AG04449 (cell line): Measurements from ENCODE around the gene ENG.
A peak's percentile ranks its signal among the peaks of the same experiment; 100 is the strongest.

ENCODE experiments used
- CTCF ChIA-PET: fragments of 350-600 bp; formaldehyde crosslinking; extraction: SDS; loops from one replicate; lab custom pipeline; 2021; ENCODE audit warnings: antibody characterized with exemption; lab: Yijun Ruan, JAX
- POLR2A ChIA-PET: fragments of 400-600, 350-600 bp; formaldehyde crosslinking; extraction: SDS; loops from one replicate; lab custom pipeline; 2020; ENCODE audit warnings: antibody characterized with exemption, inconsistent platforms; lab: Yijun Ruan, JAX
- DNase-seq: peaks from one replicate; pipeline ENCODE4 v3.0.0-alpha.2; 2010; ENCODE audit warnings: low read depth, low spot score
- H3K4me3 ChIP-seq: 2 replicates; pipeline ENCODE4 v1.5.1; 2011; ENCODE audit warnings: low read depth, mild to moderate bottlenecking, control low read depth, low read length
- TF ChIP-seq, protein P1 (sequence below): IDR thresholded peaks from one replicate; pipeline ENCODE4 v1.5.1; 2011; ENCODE audit warnings: mild to moderate bottlenecking, moderate library complexity, low read length, control low read depth, inconsistent platforms; ENCODE audit not compliant: insufficient read depth; ENCODE audit errors: missing control alignments

Gene ENG

DNA sequence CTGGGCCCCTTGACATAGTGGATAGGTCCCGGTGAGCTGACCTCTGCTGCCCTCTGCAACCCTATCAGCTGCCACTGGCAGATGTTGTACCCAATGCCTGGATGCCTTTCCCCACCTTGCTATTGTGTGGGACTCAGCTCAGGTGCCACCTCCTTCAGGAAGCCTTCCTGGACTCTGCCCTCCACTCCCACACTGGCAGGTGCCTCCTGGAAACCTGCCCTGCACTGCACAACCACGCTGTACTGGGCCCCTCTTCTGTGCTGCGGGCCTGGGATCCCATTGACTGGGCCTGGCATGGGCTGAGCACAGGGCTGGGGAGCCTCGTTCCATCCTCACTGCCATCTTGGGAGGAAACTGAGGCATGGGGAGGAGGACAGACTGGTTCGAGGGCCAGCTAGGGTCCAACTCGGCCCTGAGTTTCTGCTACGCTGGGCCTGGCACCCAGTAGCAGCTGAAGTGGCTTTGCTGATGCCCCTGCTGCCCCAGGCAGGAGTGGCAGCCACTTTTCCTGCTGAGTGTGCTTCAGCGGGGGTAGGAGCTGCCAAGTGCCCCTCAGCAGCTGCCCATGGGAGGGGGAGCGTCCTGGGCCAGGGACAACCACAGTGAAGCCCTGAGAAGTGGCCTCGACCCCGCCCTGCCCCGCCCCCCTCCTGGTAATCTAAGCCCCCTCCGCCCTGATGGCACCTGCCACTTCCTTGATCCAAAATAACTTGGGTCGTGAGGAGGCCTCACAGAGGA, 21.7 kb upstream of the ENG start:
- H3K4me3 ChIP-seq = peak overlapping the region; percentile 18
- CTCF ChIA-PET = interaction anchor here (0.6 to 1.2 kb wide), 3 partner anchors 48 to 141 kb away, joined by 3 read pairs; partner anchors contain the start of gene TOR2A
- TF ChIP-seq, protein P1, sequence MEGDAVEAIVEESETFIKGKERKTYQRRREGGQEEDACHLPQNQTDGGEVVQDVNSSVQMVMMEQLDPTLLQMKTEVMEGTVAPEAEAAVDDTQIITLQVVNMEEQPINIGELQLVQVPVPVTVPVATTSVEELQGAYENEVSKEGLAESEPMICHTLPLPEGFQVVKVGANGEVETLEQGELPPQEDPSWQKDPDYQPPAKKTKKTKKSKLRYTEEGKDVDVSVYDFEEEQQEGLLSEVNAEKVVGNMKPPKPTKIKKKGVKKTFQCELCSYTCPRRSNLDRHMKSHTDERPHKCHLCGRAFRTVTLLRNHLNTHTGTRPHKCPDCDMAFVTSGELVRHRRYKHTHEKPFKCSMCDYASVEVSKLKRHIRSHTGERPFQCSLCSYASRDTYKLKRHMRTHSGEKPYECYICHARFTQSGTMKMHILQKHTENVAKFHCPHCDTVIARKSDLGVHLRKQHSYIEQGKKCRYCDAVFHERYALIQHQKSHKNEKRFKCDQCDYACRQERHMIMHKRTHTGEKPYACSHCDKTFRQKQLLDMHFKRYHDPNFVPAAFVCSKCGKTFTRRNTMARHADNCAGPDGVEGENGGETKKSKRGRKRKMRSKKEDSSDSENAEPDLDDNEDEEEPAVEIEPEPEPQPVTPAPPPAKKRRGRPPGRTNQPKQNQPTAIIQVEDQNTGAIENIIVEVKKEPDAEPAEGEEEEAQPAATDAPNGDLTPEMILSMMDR = no peak
- DNase-seq = no peak
- POLR2A ChIA-PET = no interaction called here

DNA sequence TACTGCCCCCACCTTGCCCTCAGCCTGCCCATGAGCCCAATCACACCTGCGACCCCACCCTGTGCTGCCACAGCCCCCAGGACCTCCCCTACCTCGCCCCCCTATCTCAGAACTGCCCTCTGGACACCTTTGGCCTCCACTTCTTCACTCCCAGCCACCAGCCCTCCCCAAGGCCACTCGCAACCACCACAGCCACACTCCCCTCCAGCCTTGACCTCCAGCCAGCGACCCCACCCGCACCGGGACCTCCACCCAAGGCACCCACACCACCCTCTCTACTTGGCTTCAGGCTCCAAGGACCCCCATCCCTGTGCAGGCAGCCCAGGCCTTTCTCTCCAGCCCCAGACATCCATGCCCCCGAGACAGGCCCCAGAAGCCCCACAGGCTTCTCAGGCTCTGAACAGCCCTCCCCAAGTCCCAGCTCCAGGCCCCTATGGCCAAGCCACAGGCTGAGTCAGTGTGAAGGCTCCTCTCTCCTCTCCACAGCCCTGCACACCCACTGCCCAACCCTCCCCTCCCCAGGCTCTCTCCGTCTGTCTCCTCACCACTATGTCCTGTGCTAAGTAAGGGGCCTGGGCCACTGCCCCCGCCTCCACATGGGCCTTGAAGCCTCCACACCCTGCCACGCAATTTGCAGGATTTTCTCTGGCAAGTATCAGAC, 21.0 kb upstream of the ENG start:
- H3K4me3 ChIP-seq = peak overlapping the region; percentile 18; the same call in 1 of the 2 replicates
- ChIA-PET CTCF (interaction anchor here (0.6 to 8.4 kb wide), 3 partner anchors 48 to 137 kb away, joined by 3 to 115 read pairs (median 3); partner anchors contain the start of gene TOR2A), POLR2A (no interaction called here)
- no peak for DNase-seq
- TF ChIP-seq, protein P1 = no peak

DNA sequence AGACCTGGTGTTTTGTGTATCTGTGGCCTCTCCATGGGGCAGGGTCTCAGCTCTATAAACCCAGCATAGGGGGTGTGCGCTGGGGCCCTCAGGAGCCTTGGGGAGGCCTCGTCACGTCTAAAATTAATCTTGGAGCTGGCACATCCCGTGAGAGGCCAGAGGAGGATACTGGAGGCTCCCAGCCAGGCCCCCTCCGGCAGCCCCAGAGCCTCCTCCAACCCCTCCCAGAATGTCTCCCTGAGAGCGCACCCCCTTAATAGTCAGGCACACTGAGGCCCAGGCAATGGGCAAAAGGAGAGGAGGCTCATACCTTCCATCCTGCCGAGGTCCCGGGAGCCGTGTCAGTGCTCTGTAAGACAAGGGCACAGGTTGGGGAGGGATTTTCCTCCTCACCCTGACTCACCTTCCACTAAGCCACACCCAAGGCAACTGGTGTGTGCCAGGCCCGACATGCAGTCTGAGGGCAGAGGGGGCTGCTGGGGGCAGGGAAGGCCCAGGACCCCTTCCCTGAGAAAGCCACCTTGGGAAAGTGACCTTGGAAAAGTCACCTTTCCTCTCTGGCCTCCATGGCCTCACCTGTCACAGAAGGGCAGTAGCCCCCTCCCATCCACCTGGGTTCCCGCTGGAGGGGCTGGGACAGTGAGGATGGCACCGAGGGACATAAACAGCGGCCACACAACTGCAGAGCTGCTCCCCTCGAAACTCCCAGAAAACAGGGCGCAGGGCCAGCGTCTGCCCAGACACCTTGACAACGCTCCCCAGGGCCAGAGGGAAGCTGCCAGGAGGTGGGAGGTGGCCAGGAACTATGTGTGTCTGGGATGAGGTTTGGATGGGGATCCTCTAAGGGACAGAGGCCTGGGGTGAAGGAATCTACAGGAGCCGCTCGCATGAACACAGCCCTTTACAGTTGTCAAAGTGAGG, 20.1 kb upstream of the ENG start:
- CTCF ChIA-PET = interaction anchor here (0.8 to 8.4 kb wide), 6 partner anchors 8 to 136 kb away, joined by 3 to 115 read pairs (median 4); partner anchors contain the start of genes ST6GALNAC4 and TOR2A
- no peak overlapping the region for H3K4me3 ChIP-seq
- no peak for DNase-seq
- POLR2A ChIA-PET = interaction anchor here (0.7 to 1.4 kb wide), 3 partner anchors 24 to 140 kb away, joined by 3 to 4 read pairs (median 3); partner anchors contain the start of genes FPGS and TOR2A
- TF ChIP-seq, protein P1 = no peak

DNA sequence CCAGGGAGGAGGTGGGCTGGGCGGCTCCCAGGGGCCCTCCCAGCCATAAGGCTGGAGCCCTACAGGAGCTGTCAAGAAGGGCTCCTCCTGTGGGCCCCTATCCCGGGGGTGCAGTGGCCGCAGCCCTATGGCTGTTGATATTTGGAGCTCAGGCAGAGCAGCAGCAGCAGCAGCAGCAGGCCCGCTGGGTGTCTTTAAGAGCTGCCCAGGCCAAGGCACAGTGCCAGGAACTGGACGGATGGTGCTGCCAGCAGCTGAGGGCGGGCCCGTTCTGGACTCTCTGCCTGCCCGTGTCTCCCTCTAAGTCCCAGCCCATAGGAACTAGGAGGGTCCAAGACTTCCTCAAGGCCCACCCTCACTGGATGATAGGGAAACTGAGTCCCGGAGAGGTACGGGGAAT, 19.4 kb upstream of the ENG start:
- ChIA-PET POLR2A (interaction anchor here (0.7 to 1.4 kb wide), 3 partner anchors 25 to 139 kb away, joined by 3 to 4 read pairs (median 3); partner anchors contain the start of genes FPGS and TOR2A), CTCF (interaction anchor here (0.8 to 8.4 kb wide), 8 partner anchors 9 to 135 kb away, joined by 3 to 115 read pairs (median 5); partner anchors contain the start of genes ENG, ST6GALNAC4 and TOR2A)
- TF ChIP-seq, protein P1 = no peak
- no peak overlapping the region for H3K4me3 ChIP-seq
- no peak for DNase-seq

DNA sequence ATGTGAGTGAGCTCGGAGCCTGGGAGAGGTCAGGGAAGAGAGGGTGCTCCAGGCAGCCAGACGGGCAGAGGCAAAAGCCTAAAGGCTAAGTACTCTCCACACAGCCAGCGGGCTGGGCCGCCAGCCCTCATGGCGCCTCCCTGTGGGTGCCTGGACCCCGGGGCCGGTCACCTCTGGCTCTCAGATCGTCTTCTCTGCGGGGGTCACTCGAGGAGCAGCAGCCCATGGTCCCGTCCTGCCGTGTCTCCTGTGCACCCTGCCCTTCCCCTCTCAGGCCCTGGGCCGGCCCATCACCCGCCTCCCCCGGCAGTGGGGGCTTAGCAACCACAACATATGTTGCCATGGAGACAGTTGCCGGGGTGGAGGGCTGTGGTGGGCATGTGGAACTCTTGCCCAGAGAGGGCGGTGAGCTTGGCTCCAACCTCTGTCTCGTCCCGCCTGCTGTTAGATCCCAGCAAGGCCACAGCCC, 18.8 kb upstream of the ENG start:
- TF ChIP-seq, protein P1 = no peak
- ChIA-PET POLR2A (interaction anchor here (0.7 to 1.4 kb wide), 3 partner anchors 21 to 138 kb away, joined by 3 to 4 read pairs (median 3); partner anchors contain the start of genes FPGS and TOR2A), CTCF (interaction anchor here (0.8 to 8.4 kb wide), 9 partner anchors 8 to 135 kb away, joined by 3 to 115 read pairs (median 5); partner anchors contain the start of genes CDK9, ENG, ST6GALNAC4 and TOR2A)
- DNase-seq = no peak
- H3K4me3 ChIP-seq = no peak overlapping the region
